Measurements from ENCODE around the gene POP5. TPM values are rescaled to one million over a fixed set of nuclear protein-coding genes. Genes with fewer than 3 reads are reported as not detected.

The POP5 gene
- total and polyA plus RNA-seq, 2 experiments from 2014 or later: 52.4 to 140 TPM

DNA sequence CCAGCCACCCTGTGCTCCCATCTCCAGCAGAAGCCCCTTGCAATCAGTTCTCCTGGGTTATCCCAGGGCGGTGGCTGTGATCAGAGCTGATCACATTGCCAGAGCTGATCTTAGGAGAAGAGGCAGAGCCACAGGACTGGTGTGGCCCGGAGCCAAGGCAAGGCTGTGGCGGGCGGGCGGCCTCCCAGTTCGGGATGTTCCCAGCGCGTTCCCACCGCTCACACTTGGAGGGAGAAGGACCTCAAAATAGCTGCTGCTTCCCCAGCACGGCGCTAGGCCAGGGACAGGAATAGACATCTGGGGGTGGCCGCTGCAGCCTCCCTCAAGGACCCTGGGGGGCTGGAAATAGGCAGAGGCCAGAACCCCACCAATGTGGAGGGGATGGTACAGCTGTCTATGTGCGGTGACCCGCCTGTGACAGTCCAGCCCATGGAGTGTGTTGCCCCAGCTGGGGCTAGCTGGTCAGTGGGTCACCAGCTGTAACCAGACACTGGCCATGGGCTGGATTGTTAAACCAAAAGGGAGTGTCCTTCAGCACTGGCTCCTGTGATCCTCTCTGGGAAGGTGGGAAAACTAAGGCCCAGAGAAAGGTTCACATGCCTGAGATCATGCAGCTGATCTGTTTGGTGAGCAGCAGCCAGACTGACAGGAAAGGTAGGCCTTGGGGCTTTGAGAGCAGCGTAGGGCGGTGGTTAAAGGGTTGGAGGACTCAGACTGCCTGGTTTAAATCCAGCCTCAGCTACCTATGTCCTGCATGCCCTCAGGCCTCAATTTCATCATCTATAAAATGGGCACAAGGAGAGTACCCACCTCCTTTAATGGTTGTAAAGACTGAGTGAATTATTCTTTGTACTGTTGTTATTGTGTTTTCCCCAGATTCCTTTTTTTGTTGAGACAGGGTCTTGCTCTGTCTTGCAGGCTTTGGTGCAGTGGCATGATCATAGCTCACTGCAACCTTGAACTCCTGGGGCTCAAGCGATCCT, 8.0 kb upstream of the POP5 start (continued):
- TF ChIP-seq EZH2 (IDR thresholded peaks at IDR 0.05; ENCODE audit: low read depth, unreplicated experiment) (no peak), ZNF462 (CRISPR knock-in tag; IDR thresholded peaks at IDR 0.05) (no peak), ZNF331 (CRISPR knock-in tag; IDR thresholded peaks at IDR 0.05; ENCODE audit: low read depth) (no peak), JUNB (IDR thresholded peaks at IDR 0.05; ENCODE audit: unreplicated experiment) (no peak), ZNF114 (CRISPR knock-in tag; IDR thresholded peaks at IDR 0.05) (no peak)

DNA sequence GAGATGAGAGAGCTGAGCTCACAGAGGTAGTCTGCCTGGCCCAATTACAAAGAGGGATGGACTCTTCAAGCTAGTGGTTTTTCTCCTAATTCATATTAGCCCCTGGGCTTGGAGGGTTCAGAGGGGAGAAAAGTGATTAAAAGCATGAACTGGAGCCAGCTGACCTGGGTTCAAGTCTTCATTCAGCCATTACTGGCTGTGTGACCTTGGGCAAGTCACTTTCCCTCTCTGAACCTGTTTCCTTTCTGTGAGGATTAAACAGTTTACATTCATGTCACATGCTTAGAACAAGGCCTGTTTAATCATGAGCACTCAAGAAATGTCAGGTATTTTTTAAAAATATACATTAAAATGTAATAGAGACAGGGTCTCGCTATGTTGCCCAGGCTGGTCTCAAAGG, 7.2 kb upstream of the POP5 start:
- no peak overlapping the region for H3K27ac Mint-ChIP-seq
- ATAC-seq: no peak
- peaks cover 7% of the 10 kb centered on the region; the same call in 1 of the 2 replicates for H3F3A ChIP-seq (replicated peaks; ENCODE audit: low read depth)
- no peak for TF ChIP-seq ZNF331 (CRISPR knock-in tag; IDR thresholded peaks at IDR 0.05; ENCODE audit: low read depth)
- TF ChIP-seq ZNF114 (CRISPR knock-in tag; IDR thresholded peaks at IDR 0.05): no peak
- TF ChIP-seq, protein P1, sequence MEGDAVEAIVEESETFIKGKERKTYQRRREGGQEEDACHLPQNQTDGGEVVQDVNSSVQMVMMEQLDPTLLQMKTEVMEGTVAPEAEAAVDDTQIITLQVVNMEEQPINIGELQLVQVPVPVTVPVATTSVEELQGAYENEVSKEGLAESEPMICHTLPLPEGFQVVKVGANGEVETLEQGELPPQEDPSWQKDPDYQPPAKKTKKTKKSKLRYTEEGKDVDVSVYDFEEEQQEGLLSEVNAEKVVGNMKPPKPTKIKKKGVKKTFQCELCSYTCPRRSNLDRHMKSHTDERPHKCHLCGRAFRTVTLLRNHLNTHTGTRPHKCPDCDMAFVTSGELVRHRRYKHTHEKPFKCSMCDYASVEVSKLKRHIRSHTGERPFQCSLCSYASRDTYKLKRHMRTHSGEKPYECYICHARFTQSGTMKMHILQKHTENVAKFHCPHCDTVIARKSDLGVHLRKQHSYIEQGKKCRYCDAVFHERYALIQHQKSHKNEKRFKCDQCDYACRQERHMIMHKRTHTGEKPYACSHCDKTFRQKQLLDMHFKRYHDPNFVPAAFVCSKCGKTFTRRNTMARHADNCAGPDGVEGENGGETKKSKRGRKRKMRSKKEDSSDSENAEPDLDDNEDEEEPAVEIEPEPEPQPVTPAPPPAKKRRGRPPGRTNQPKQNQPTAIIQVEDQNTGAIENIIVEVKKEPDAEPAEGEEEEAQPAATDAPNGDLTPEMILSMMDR (conservative IDR thresholded peaks at IDR 0.05; ENCODE audit: low read depth in 2 of 2): no peak

More for the DNA sequence above, 7.2 kb upstream of the POP5 start:
- H3K4me3 ChIP-seq: no peak overlapping the region
- H3K4me1 ChIP-seq (ENCODE audit: insufficient read depth): no peaks in the 10 kb centered on the region; the same call in 1 of the 2 replicates
- no peak overlapping the region for H3K27ac ChIP-seq (ENCODE audit: low read depth)
- Mint-ChIP-seq H3K4me3 (no peak overlapping the region), H3K9me3 (no peaks in the 10 kb centered on the region), H3K27me3 (ENCODE audit: insufficient read depth, low read depth, poor library complexity) (peaks cover 21% of the 10 kb centered on the region), H3K4me1 (peaks cover 6% of the 10 kb centered on the region), H3K36me3 (ENCODE audit: low read depth) (no peaks in the 10 kb centered on the region)
- no peaks in the 10 kb centered on the region for H3K36me3 ChIP-seq (ENCODE audit: insufficient read depth)
- no peak for DNase-seq (ENCODE audit: low spot score)
- H4K20me1 ChIP-seq (replicated peaks; ENCODE audit: insufficient read depth): no peaks in the 10 kb centered on the region
- H3K9me2 ChIP-seq (ENCODE audit: insufficient read depth): no peaks in the 10 kb centered on the region
- no peaks in the 10 kb centered on the region for H3K79me2 ChIP-seq (replicated peaks; ENCODE audit: insufficient read depth)
- no peak overlapping the region for H2AFZ ChIP-seq
- H3K27me3 ChIP-seq (ENCODE audit: insufficient read depth): peaks cover 13% of the 10 kb centered on the region; the same call in 1 of the 2 replicates
- H3K4me2 ChIP-seq: no peak overlapping the region
